GM06990 (cell line): Measurements from ENCODE around the gene PHETA1.

Source experiments
- DNase-seq: peaks from one replicate; pipeline ENCODE4 v3.0.0-alpha.2; 2011; ENCODE audit not compliant: insufficient read length; ENCODE audit errors: extremely low read depth
- H3K27me3 ChIP-seq: replicated peaks from 2 replicates; pipeline ENCODE4 v1.6.0; 2011; ENCODE audit warnings: low read length; ENCODE audit not compliant: control insufficient read depth, insufficient read depth
- H3K36me3 ChIP-seq: 2 replicates; pipeline ENCODE4 v1.5.1; 2011; ENCODE audit warnings: low read length; ENCODE audit not compliant: control insufficient read depth, insufficient read depth
- H3K4me3 ChIP-seq: replicated peaks from 2 replicates; pipeline ENCODE4 v1.5.1; 2011; ENCODE audit warnings: low read depth, mild to moderate bottlenecking, control low read depth, low read length
- CTCF ChIP-seq: IDR thresholded peaks from 2 replicates; pipeline ENCODE4 v1.5.1; 2011; ENCODE audit warnings: low read length, control low read depth, mild to moderate bottlenecking, inconsistent platforms; ENCODE audit not compliant: insufficient read depth, poor library complexity, severe bottlenecking

Gene PHETA1

GRCh38 chr12:111368788-111369495, at the start of gene PHETA1:
Gene PHETA1, minus strand, starts transcription at chr12:111369095. Its CDS starts 5,668 bp downstream, at chr12:111363427.
- TF ChIP-seq CTCF = no peak
- Histone ChIP-seq H3K36me3 (no peaks in the 10 kb centered on the region), H3K27me3 (no peaks in the 10 kb centered on the region), H3K4me3 (peak within 1 kb of the TSS; percentile 80)
- DNase-seq = peak; percentile 84

- no peak for DNase-seq
- Histone ChIP-seq H3K36me3 (peaks cover 18% of the 10 kb centered on the region), H3K4me3 (no peak overlapping the region), H3K27me3 (no peaks in the 10 kb centered on the region)
- TF ChIP-seq CTCF = no peak
Observed at GRCh38 chr12:111418594-111418880, 49.6 kb upstream of the PHETA1 start.

GRCh38 chr12:111417784-111418593, 49.1 kb upstream of the PHETA1 start:
- Histone ChIP-seq H3K36me3 (peaks cover 18% of the 10 kb centered on the region), H3K4me3 (no peak overlapping the region), H3K27me3 (no peaks in the 10 kb centered on the region)
- TF ChIP-seq CTCF = no peak
- DNase-seq = no peak

- Histone ChIP-seq H3K27me3 (no peaks in the 10 kb centered on the region), H3K36me3 (peaks cover 19% of the 10 kb centered on the region), H3K4me3 (no peak overlapping the region)
- DNase-seq = no peak
- no peak for TF ChIP-seq CTCF
Observed at GRCh38 chr12:111417290-111417689, 48.4 kb upstream of the PHETA1 start.

GRCh38 chr12:111414711-111415252, 45.9 kb upstream of the PHETA1 start:
- Histone ChIP-seq H3K4me3 (no peak overlapping the region), H3K27me3 (no peaks in the 10 kb centered on the region), H3K36me3 (peaks cover 13% of the 10 kb centered on the region)
- no peak for TF ChIP-seq CTCF
- DNase-seq = no peak
